Retinal pigment epithelial cell (primary cell): ENCODE results near the gene KHK.

ENCODE experiments used
- DNase-seq: peaks from one replicate; pipeline ENCODE4 v3.0.0-alpha.2; 2010; ENCODE audit warnings: low read depth
- H3K4me3 ChIP-seq: 2 replicates; pipeline ENCODE4 v1.5.1; 2011; ENCODE audit warnings: mild to moderate bottlenecking, low read length, control low read depth, moderate library complexity
- CTCF ChIP-seq: conservative IDR thresholded peaks from 2 replicates; pipeline ENCODE4 v1.5.1; 2011; ENCODE audit warnings: low read depth, low read length, control low read depth, inconsistent platforms

Gene KHK

GRCh38 chr2:27041752-27042151 is 44.8 kb upstream of the KHK start:
- no peak overlapping the region for H3K4me3 ChIP-seq
- TF ChIP-seq CTCF, result no peak
- DNase-seq, result no peak

- no peak for DNase-seq
- no peak for TF ChIP-seq CTCF
- H3K4me3 ChIP-seq, result no peak overlapping the region
These were observed 44.4 kb upstream of the KHK start for GRCh38 chr2:27042159-27042661.

GRCh38 chr2:27042985-27043634 is 43.5 kb upstream of the KHK start:
- no peak for DNase-seq
- H3K4me3 ChIP-seq, result no peak overlapping the region
- TF ChIP-seq CTCF, result no peak

GRCh38 chr2:27049422-27050280 is 36.9 kb upstream of the KHK start:
- peak overlapping the region; percentile 88 for H3K4me3 ChIP-seq
- no peak for DNase-seq
- no peak for TF ChIP-seq CTCF

- DNase-seq, result peak; percentile 78
- peak overlapping the region; percentile 88 for H3K4me3 ChIP-seq
- peak; percentile 16 for TF ChIP-seq CTCF
These were observed 36.1 kb upstream of the KHK start for GRCh38 chr2:27050281-27050995.

GRCh38 chr2:27050996-27051901 is 35.3 kb upstream of the KHK start, which contains the start of gene AGBL5:
Gene AGBL5 (plus strand): TSS chr2:27051668. CDS start chr2:27052959, 1,291 bp downstream.
- peak; percentile 55 for DNase-seq
- TF ChIP-seq CTCF, result no peak
- peak within 1 kb of the TSS; percentile 88 for H3K4me3 ChIP-seq
